ENCODE data around the gene TSR3.

- no peak for TF ChIP-seq CTCF (IDR thresholded peaks at IDR 0.05)
- TF ChIP-seq POLR2A (IDR thresholded peaks at IDR 0.05) = no peak
These were observed 38.8 kb downstream of the TSR3 start for GRCh38 chr16:1312903-1313302.

Data from thyroid gland (tissue), 4 donors.